H1 (cell line): ENCODE data around the gene MCCC1.

Experiments
- CHD2 ChIP-seq: IDR thresholded peaks from 2 replicates; pipeline ENCODE4 v1.6.1; 2012; ENCODE audit warnings: low read length, improper control_type of control experiment
- CTBP2 ChIP-seq: IDR thresholded peaks from 2 replicates; pipeline ENCODE4 v1.7.0; 2011; ENCODE audit warnings: borderline replicate concordance, mild to moderate bottlenecking, moderate library complexity, mixed read lengths, low read length; ENCODE audit not compliant: insufficient read depth, insufficient read length
- POLR2A ChIP-seq, 2 experiments: IDR thresholded peaks; 1 replicate in 1 of 2; 2 replicates in 1 of 2; pipeline ENCODE4 v1.6.1; 2011; ENCODE audit warnings: low read depth in 2 of 2, low read length in 2 of 2, mild to moderate bottlenecking in 2 of 2; ENCODE audit errors: control extremely low read depth in 1 of 2
- TEAD4 ChIP-seq: IDR thresholded peaks from 2 replicates; pipeline ENCODE4 v1.6.1; 2012; ENCODE audit warnings: low read depth, low read length, inconsistent platforms, mixed read lengths

GRCh38 chr3:182980204-182981037, 118.9 kb downstream of the MCCC1 start, which contains the start of gene DCUN1D1:
- TF ChIP-seq POLR2A (IDR thresholded peaks at IDR 0.05; ENCODE audit: control extremely low read depth in 1 of 2, low read depth in 2 of 2, low read length in 2 of 2) = peak; percentile 52 to 63
- no peak for TF ChIP-seq CHD2
- no peak for TF ChIP-seq CTBP2
- no peak for TF ChIP-seq TEAD4
